IPS-15b (cell line): ENCODE data around the gene RHBDF1.

Experiments
- H3K27me3 ChIP-seq: one replicate; pipeline ENCODE4 v1.6.1; 2013; ENCODE audit warnings: low read length; ENCODE audit not compliant: control insufficient read depth, insufficient read depth
- H3K36me3 ChIP-seq: one replicate; pipeline ENCODE4 v1.6.1; 2013; ENCODE audit warnings: low read length; ENCODE audit not compliant: control insufficient read depth, insufficient read depth
- H3K4me1 ChIP-seq: one replicate; pipeline ENCODE4 v1.6.1; 2013; ENCODE audit warnings: mild to moderate bottlenecking, low read length; ENCODE audit not compliant: control insufficient read depth, insufficient read depth
- H3K4me3 ChIP-seq: one replicate; pipeline ENCODE4 v1.5.1; 2013; ENCODE audit warnings: low read depth, low read length
- H3K9ac ChIP-seq: one replicate; pipeline ENCODE4 v1.6.1; 2013; ENCODE audit warnings: low read depth, mild to moderate bottlenecking, low read length
- H3K9me3 ChIP-seq: one replicate; pipeline ENCODE4 v1.6.1; 2013; ENCODE audit warnings: mild to moderate bottlenecking, low read length; ENCODE audit not compliant: control insufficient read depth, insufficient read depth

The RHBDF1 gene

GRCh38 chr16:106623-107324 is 34.3 kb upstream of the RHBDF1 start:
- Histone ChIP-seq H3K36me3 (peaks cover 7% of the 10 kb centered on the region), H3K4me1 (no peaks in the 10 kb centered on the region), H3K9ac (no peak overlapping the region), H3K4me3 (no peak overlapping the region), H3K27me3 (no peaks in the 10 kb centered on the region), H3K9me3 (no peaks in the 10 kb centered on the region)

- no peak overlapping the region for H3K4me3 ChIP-seq
- no peak overlapping the region for H3K9ac ChIP-seq
- H3K9me3 ChIP-seq: no peaks in the 10 kb centered on the region
- H3K36me3 ChIP-seq: peaks cover 7% of the 10 kb centered on the region
- H3K4me1 ChIP-seq: no peaks in the 10 kb centered on the region
- no peaks in the 10 kb centered on the region for H3K27me3 ChIP-seq
Observed at GRCh38 chr16:105521-105920, 33.1 kb upstream of the RHBDF1 start.

- Histone ChIP-seq H3K9ac (no peak overlapping the region), H3K27me3 (no peaks in the 10 kb centered on the region), H3K4me1 (no peaks in the 10 kb centered on the region), H3K4me3 (no peak overlapping the region), H3K9me3 (no peaks in the 10 kb centered on the region), H3K36me3 (peaks cover 7% of the 10 kb centered on the region)
Observed at GRCh38 chr16:104928-105327, 32.5 kb upstream of the RHBDF1 start.

GRCh38 chr16:104355-104754 is 31.9 kb upstream of the RHBDF1 start:
- Histone ChIP-seq H3K36me3 (peaks cover 7% of the 10 kb centered on the region), H3K4me1 (no peaks in the 10 kb centered on the region), H3K9me3 (no peaks in the 10 kb centered on the region), H3K4me3 (no peak overlapping the region), H3K9ac (no peak overlapping the region), H3K27me3 (no peaks in the 10 kb centered on the region)

GRCh38 chr16:102060-102855 is 29.8 kb upstream of the RHBDF1 start:
- Histone ChIP-seq H3K9me3 (no peaks in the 10 kb centered on the region), H3K4me1 (no peaks in the 10 kb centered on the region), H3K36me3 (peaks cover 12% of the 10 kb centered on the region), H3K27me3 (no peaks in the 10 kb centered on the region), H3K9ac (no peak overlapping the region), H3K4me3 (no peak overlapping the region)

GRCh38 chr16:101586-101985 is 29.2 kb upstream of the RHBDF1 start:
- no peaks in the 10 kb centered on the region for H3K4me1 ChIP-seq
- H3K36me3 ChIP-seq: peaks cover 12% of the 10 kb centered on the region
- no peak overlapping the region for H3K4me3 ChIP-seq
- H3K9me3 ChIP-seq: no peaks in the 10 kb centered on the region
- no peaks in the 10 kb centered on the region for H3K27me3 ChIP-seq
- H3K9ac ChIP-seq: no peak overlapping the region

- H3K27me3 ChIP-seq: no peaks in the 10 kb centered on the region
- H3K4me3 ChIP-seq: no peak overlapping the region
- peaks cover 12% of the 10 kb centered on the region for H3K36me3 ChIP-seq
- no peaks in the 10 kb centered on the region for H3K9me3 ChIP-seq
- no peaks in the 10 kb centered on the region for H3K4me1 ChIP-seq
- no peak overlapping the region for H3K9ac ChIP-seq
Observed at GRCh38 chr16:100989-101388, 28.6 kb upstream of the RHBDF1 start.

GRCh38 chr16:97822-98221 is 25.4 kb upstream of the RHBDF1 start:
- no peak overlapping the region for H3K4me3 ChIP-seq
- H3K36me3 ChIP-seq: peaks cover 14% of the 10 kb centered on the region
- no peaks in the 10 kb centered on the region for H3K27me3 ChIP-seq
- H3K9ac ChIP-seq: no peak overlapping the region
- H3K9me3 ChIP-seq: no peaks in the 10 kb centered on the region
- no peaks in the 10 kb centered on the region for H3K4me1 ChIP-seq

GRCh38 chr16:96935-97381 is 24.5 kb upstream of the RHBDF1 start:
- peaks cover 17% of the 10 kb centered on the region for H3K36me3 ChIP-seq
- H3K9me3 ChIP-seq: no peaks in the 10 kb centered on the region
- H3K4me3 ChIP-seq: no peak overlapping the region
- H3K27me3 ChIP-seq: no peaks in the 10 kb centered on the region
- H3K4me1 ChIP-seq: no peaks in the 10 kb centered on the region
- H3K9ac ChIP-seq: no peak overlapping the region

- H3K4me3 ChIP-seq: no peak overlapping the region
- no peak overlapping the region for H3K9ac ChIP-seq
- no peaks in the 10 kb centered on the region for H3K27me3 ChIP-seq
- peaks cover 23% of the 10 kb centered on the region for H3K36me3 ChIP-seq
- no peaks in the 10 kb centered on the region for H3K4me1 ChIP-seq
- H3K9me3 ChIP-seq: no peaks in the 10 kb centered on the region
Observed at GRCh38 chr16:94918-95265, 22.5 kb upstream of the RHBDF1 start.

GRCh38 chr16:92431-93339 is 20.3 kb upstream of the RHBDF1 start:
- Histone ChIP-seq H3K36me3 (peaks cover 20% of the 10 kb centered on the region), H3K4me3 (no peak overlapping the region), H3K27me3 (no peaks in the 10 kb centered on the region), H3K9me3 (no peaks in the 10 kb centered on the region), H3K4me1 (no peaks in the 10 kb centered on the region), H3K9ac (no peak overlapping the region)
